Kidney glomerular epithelial cell (primary cell): Measurements from ENCODE around the gene OS9.
"Not testable (repeated sequence)": the region's sequence is repeated elsewhere in the genome, so short reads cannot be mapped to it uniquely, and the experiment has no call there.

Experiments used
- DNase-seq: peaks from one replicate; lab custom pipeline; 2025; lab: John Stamatoyannopoulos, UW

Gene OS9

GRCh38 chr12:57693659-57694458 is at the start of gene OS9:
OS9 (plus strand) TSS chr12:57694132; CDS start chr12:57694162, 30 bp downstream.
- DNase-seq, result peak; percentile 100

DNA sequence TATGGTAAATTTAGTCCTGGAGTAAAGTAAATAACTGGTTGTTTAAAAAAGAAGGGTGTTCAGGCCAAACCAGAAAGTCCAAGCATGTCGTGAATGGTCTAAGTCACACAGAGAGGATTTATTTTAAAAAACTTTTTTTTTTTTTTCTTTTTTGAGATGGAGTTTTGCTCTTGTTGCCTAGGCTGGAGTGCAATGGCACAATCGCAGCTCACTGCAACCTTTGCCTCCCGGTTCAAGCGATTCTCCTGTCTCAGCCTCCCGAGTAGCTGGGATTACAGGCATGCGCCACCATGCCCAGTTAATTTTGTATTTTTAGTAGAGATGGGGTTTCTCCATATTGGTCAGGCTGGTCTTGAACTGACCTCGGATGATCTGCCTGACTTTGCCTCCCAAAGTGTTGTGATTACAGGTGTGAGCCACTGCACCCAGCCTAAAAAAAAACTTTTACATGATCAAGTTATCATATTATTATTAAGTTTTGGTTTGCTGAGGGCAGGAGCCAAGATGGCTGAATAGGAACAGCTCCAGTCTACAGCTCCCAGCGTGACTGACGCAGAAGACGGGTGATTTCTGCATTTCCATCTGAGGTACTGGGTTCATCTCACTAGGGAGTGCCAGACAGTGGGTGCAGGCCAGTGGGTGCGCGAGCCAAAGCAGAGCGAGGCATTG is 47.8 kb upstream of the OS9 start:
- DNase-seq, result not testable (repeated sequence)

GRCh38 chr12:57646659-57647049 is 47.3 kb upstream of the OS9 start:
- not testable (repeated sequence) for DNase-seq

DNA sequence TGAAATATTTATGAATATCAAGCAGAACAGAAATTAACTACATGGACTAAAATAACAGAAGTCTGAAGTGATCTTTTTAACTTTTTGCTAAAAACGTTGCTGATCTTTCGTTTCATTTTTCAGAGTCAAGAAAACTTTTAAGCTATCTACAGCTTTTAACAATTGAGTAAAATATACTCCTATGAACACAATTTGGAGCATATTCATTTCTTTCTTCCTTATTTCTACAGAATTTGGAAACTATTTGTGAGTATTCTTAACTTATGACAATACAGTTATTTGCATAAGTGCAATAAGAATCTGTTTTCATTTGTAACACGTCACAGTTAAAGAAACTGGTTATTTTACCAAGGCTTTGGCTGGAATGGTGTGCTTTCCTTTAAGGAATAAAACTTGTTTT is 39.9 kb upstream of the OS9 start:
- DNase-seq, result no peak

- no peak for DNase-seq
Observed at GRCh38 chr12:57655541-57656240, 38.2 kb upstream of the OS9 start.

GRCh38 chr12:57656408-57656807 is 37.5 kb upstream of the OS9 start:
- not testable (repeated sequence) for DNase-seq

- no peak for DNase-seq
Observed at GRCh38 chr12:57657744-57658143, 36.2 kb upstream of the OS9 start.

DNA sequence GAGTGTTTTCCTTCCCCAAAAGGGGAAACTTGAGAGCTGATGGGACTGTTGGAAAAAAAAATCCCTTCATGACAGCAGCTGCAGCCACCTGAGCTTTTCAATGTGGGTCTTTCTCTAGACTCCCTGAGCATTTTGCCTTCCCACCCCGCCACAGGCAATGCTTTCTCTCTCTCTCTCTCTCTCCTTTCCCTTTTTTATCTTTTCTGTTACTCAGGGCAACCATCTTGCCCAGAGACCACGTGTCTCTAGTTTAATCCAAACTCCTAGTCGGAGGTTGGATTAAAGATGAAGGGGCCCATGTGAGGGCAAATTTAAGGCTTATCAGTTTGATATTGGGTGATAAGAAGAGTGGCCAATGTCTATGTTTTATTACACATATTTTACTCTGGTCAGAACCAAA is 35.0 kb upstream of the OS9 start:
- no peak for DNase-seq

DNA sequence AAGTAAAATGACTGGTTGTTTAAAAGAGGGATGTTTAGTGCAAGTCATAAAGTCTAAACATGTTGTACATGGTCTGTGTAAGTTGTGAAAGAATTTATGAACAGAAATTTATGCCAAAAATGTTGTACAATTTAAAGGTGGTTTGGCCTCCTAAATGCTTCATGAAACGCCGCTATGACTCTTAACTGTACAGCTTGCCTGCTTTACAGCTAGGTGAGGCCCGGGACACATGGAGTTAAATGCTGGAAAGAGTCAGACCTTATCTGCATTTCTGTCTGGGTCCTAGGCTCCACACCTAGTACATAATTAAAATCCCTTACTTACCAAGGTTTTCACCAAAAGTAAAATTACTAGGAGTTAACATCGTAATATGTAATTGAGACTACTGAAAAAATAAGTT is 32.6 kb upstream of the OS9 start:
- DNase-seq, result no peak

DNA sequence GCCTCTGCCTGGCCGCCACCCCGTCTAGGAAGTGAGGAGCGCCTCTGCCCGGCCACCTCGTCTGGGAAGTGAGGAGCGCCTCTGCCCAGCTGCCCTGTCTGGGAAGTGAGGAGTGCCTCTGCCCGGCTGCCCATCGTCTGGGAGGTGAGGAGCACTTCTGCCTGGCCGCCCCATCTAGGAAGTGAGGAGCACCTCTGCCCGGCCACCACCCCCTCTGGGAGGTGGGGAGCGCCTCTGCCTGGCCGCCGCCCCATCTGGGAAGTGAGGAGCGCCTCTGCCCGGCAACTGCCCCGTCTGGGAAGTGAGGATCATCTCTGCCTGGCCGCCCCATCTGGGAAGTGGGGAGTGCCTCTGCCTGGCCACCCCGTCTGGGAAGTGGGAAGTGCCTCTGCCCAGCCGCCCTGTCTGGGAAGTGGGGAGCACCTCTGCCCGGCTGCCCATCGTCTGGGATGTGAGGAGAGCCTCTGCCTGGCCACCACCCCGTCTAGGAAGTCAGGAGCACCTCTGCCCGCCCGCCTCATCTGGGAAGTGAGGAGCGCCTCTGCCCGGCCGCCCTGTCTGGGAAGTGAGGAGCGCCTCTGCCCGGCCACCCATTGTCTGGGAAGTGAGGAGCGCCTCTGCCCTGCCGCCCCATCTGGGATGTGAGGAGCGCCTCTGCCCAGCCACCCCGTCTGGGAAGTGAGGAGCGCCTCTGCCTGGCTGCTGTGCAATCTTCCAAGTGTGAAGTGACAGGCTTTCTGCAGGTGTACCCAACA is 28.7 kb upstream of the OS9 start:
- DNase-seq, result not testable (repeated sequence)

DNA sequence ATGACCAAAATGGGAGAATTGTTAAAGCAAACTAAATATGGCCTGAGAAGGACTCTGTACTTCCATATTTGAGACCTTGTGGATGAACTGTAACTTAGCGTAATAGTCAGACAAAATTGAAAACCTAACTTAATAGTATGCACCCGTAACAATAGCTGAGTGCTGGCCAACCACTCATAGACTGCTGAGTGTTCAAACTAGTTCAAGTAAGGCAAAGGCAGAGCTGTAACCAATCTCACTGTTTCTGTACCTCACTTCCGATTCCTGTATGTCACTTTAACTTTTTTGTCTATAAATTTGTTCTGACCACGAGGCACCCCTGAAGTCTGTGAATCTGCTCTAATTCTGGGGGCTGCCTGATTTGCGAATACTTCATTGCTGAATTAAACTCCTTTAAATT is 27.0 kb upstream of the OS9 start:
- DNase-seq, result no peak

GRCh38 chr12:57669691-57670090 is 24.2 kb upstream of the OS9 start:
- not testable (repeated sequence) for DNase-seq

DNA sequence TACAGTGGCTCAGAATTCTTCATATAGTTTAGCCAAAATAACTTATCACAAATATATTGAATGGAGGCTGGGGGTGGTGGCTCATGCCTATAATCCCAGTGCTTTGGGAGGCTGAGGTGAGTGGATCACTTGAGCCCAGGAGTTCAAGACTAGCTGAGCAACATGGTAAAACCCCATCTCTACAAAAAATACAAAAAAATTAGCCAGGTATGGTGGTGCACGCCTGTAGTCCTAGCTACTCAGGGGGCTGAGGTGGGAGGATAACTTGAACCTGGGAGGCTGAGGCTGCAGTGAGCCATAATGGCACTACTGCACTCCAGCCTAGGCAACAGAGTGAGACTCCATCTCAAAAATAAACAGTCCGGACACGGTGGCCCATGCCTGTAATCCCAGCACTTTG is 22.1 kb upstream of the OS9 start:
- not testable (repeated sequence) for DNase-seq

DNA sequence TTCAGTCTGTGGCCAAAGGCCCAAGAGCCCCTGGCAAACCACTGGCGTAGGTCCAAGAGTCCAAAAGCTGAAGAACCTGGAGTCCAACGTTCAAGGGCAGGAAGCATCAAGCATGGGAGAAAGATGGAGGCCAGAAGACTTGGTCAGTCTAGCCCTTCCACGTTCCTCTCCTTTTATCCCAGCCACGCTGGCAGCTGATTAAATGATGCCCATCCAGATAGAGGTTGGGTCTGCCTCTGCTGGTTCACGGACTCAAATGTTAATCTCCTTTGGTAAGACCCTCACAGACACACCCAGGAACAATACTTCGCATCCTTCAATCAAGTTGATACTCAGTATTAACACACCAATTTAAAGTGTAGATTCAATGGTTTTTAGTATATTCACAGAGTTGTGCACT is 21.1 kb upstream of the OS9 start:
- no peak for DNase-seq

DNA sequence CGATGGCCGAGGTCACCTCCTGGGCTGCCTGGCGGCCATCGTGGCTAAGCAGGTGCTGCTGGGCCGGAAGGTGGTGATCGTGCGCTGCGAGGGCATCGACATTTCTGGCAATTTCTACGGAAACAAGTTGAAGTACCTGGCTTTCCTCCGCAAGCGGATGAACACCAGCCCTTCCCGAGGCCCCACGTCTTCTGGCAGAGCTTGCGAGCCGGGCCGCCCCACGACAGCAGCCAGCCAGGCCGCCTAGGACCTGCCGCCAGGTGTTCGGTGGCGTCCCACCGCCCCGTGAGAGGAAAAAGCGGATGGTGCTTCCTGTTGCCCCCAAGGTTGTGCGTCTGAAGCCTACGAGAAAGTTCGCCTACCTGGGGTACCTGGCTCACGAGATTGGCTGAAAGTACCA is 19.2 kb upstream of the OS9 start:
- no peak for DNase-seq

GRCh38 chr12:57677947-57678346 is 16.0 kb upstream of the OS9 start:
- not testable (repeated sequence) for DNase-seq

DNA sequence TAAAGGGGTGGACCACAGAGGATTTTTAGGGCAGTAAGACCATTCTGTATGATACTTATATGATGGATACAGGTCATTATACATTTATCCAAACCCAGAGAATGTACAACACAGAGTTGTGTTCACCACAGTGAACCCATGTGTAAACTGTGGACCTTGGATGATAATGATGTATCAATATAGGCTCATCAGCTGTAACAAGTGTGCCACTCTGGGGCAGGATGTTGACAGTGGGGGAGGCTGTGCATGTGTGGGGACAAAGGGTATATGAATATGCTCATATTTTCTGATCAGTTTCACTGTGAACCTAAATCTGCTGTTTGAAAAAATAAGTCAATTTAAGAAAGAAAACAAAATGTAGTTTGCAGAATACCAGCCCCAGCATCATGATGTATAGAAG is 14.2 kb upstream of the OS9 start:
- no peak for DNase-seq

DNA sequence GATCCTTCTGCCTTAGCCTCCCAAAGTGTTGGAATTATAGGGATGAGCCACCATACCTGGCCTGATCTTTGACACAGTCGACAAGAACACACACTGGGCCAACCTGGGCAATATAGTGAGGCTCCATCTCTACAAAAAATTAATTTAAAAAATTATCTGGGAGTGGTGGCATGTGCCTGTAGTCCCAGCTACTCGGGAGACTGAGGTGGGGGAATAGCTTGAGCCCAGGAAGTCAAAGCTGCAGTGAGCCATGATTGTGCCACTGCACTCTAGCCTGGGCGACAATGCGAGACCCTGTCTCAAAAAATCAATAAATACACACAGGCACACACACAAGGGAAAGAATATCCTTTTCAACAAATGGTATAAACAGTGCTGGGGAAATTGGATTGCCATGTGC is 6.1 kb upstream of the OS9 start:
- no peak for DNase-seq

DNA sequence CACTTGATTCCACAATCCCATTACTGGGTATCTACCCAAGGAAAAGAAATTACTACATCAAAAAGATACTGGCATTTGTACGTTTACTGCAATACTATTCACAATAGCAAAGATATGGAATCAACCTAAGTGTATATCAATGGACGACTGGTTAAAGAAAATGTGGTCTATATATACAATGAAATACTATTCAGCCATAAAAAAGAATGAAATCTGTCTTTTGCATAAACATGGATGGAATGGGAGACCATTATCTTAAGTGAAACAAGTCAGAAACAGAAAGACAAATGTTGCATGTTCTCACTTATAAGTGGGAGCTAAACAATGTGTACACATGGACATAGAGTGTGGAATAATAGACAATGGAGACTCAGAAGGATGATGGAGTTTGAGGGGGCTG is 5.0 kb upstream of the OS9 start:
- DNase-seq, result no peak

DNA sequence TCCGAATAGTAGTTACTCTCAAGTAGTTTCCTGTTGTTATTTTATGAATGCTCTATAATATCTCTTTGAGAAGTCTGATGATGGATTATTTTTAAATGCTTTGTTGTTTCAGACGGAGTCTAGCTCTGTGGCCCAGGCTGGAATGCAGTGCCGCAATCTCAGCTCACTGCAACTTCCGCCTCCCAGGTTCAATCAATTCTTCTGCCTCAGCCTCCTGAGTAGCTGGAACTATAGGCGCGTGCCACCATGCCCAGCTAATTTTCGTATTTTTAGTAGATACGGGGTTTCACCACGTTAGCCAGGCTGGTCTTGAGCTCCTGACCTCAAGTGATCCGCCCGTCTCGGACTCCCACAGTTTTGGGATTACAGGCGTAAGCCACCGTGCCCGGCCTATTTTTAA is 1.4 kb upstream of the OS9 start:
- DNase-seq, result no peak

DNA sequence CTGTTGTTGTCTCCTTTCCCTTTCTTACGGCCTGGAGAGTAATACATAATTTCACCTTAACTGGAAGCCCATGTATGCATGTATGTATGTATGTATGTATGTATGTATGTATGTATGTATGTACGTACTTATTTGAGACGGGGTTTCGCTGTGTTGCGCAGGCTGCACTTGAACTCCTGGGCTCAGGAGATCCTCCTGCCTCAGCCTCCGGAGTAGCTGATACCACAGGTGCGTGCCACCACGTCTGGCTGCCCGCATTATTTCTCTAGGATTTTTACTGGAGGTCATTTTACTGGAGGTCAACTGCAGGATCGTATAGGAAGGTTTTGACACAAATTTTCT is 644 bp upstream of the OS9 start:
- no peak for DNase-seq

DNA sequence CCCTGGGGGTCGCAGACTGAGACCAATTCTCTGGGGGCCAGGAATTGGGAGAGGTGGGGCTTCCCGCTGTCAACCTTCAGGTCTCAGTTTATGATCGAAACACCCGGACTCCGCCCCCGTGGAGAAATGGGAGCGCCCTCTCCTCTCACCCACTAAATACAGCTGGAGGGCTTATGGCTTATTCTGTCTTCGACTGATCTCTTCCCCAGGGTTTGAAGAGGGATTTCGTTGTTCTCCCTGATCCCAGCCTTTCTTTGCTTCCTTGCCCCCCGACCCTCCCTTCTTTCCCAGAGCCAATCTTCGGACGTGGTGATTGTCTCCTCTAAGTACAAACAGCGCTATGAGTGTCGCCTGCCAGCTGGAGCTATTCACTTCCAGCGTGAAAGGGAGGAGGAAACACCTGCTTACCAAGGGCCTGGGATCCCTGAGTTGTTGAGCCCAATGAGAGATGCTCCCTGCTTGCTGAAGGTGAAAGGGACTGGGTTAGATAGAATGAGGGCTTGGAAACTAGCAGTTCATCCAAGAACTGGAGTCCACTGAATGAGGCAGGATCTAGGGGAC is 607 bp downstream of the OS9 start:
- no peak for DNase-seq
